ENCODE measurements around the gene SCUBE1. TPM values are rescaled to one million over a fixed set of nuclear protein-coding genes. Genes with fewer than 3 reads are reported as not detected.
A peak's percentile ranks its signal among the peaks of the same experiment; 100 is the strongest.

The SCUBE1 gene
- total and polyA plus RNA-seq, 2 donors (not counting 3 experiments of a cell fraction or from before 2014, with no cell fraction given): 0.07 TPM; not detected in 1

DNA sequence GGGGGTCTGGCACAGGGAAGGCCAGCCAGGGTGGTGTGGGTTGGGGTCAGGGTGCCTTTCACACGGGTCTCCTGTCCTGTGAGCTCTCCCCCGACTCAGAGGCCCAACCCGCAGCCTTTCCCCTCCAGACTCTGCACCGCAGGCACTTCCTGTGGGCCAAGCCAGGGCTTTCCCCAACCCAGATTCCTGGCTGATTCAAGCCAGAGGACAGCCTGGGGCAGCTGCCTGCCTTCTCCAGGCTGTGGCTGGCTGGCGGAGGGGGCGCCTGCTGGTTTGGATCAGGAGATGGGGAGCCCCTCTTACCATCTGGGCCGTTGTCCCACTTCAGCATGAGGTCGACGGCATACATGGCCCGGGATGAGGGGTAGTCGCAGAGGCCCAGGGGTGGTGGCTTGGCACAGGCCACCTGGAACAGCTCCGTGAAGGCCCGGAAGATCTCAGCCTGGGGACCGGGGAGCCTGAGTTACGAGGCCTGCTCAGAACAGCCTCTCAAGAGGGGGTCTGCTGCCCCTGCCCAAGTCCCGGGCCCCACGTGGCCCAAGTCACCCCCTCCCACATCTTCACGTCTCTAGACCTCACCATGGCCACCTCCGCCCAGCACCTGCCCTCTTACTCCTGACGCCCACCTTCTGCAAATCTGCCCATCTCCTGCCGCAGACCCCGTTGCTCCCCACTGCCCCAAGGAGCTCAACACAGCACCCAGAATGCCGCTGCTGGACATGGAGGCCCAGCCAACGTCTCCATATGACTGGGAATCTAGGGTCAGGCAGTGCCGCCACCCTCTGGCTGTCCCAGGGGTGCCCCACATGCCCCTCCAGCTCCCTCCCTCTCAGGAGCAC is 174.5 kb downstream of the SCUBE1 start:
- Histone ChIP-seq H3K4me3 (replicated peaks in 1 of 3; ENCODE audit: insufficient read depth in 1 of 3, low read depth in 1 of 3, low read length in 3 of 3) (no peak overlapping the region), H3K27me3 (ENCODE audit: control insufficient read depth in 2 of 2, insufficient read depth in 2 of 2, low read length in 2 of 2) (no peaks in the 10 kb centered on the region), H3K4me1 (ENCODE audit: control insufficient read depth, extremely low read depth, insufficient read depth, low read length) (peaks cover 2% of the 10 kb centered on the region), H3K36me3 (ENCODE audit: control insufficient read depth in 2 of 2, extremely low read depth in 1 of 2, insufficient read depth in 2 of 2, low read length in 2 of 2) (peaks cover 6 to 9% of the 10 kb centered on the region in 2 experiments), H3K79me2 (ENCODE audit: control insufficient read depth, insufficient read depth, low read length) (no peaks in the 10 kb centered on the region), H4K20me1 (replicated peaks; ENCODE audit: control insufficient read depth, extremely low read depth, insufficient read depth, low read length) (no peaks in the 10 kb centered on the region), H2AFZ (ENCODE audit: low read depth, low read length) (no peak overlapping the region), H3K9me3 (replicated peaks; ENCODE audit: control insufficient read depth, insufficient read depth, low read length) (no peaks in the 10 kb centered on the region), H3K27ac (ENCODE audit: insufficient read depth, low read depth, low read length) (no peak overlapping the region), H3K4me2 (ENCODE audit: insufficient read depth, low read length) (no peak overlapping the region), H3K9me1 (replicated peaks; ENCODE audit: control insufficient read depth, extremely low read depth, insufficient read depth, low read length) (no peaks in the 10 kb centered on the region), H3K9ac (replicated peaks; ENCODE audit: extremely low read depth, insufficient read depth, low read length) (no peak overlapping the region)
- dilution Hi-C loops (cut with MboI; ENCODE audit: extremely low pct_ligation_motif_present, low sequenced_read_pairs) (no loop called here), intact Hi-C loops (cut with micrococcal nuclease) (no loop called here)
- no peak for DNase-seq (ENCODE audit: low read depth, low spot score)
- no peak for FAIRE-seq
- POLR2A ChIA-PET: no interaction called here
- no TSS peak for BruUV-seq (replicated peaks)
- TF ChIP-seq MYC (IDR thresholded peaks at IDR 0.05; ENCODE audit: low read depth, low read length) (no peak), GATA2 (IDR thresholded peaks at IDR 0.05; ENCODE audit: insufficient read depth, insufficient read length, low read depth, low read length) (no peak), POLR2AphosphoS5 (IDR thresholded peaks at IDR 0.05; ENCODE audit: insufficient read depth, low read depth, low read length) (no peak), FOS (IDR thresholded peaks at IDR 0.05; ENCODE audit: borderline replicate concordance, insufficient read depth, low read length) (no peak), MAX (IDR thresholded peaks at IDR 0.05; ENCODE audit: insufficient read depth, insufficient read length) (no peak)
- CTCF ChIA-PET: interaction anchor here (0.8 kb wide), 1 partner anchor 12 kb away, joined by 3 read pairs; no protein-coding TSS in a partner anchor

DNA sequence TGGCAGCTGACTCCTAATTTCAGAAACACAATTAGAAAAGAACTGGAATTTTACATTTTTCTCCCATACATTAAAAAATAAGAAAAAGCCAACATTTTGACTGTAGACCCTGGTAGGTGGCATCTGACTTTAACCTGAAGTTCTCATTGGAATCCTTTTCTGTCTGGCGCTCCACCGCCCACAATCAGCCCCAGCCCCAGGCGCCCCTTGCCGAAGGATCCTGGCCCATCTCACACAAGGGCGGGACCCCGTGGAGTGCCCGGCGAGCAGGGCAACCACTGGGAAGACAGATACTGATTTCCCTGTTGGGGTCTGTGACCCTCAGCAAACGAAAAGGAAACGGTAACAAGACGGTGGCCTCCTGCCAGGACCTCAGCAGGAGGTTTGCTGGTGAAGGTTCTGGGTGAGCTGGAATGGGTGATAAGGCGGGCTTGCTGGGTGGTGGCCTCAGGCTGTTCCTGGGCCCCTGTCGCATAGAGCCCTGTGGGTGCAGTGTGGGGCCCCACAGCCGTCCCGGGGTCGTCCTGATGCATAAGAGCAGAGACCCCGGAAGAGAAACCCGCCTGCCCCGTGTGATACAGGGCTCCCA is 176.1 kb downstream of the SCUBE1 start:
- Histone ChIP-seq H3K27ac (ENCODE audit: insufficient read depth, low read depth, low read length) (no peak overlapping the region), H3K79me2 (ENCODE audit: control insufficient read depth, insufficient read depth, low read length) (no peaks in the 10 kb centered on the region), H3K4me3 (replicated peaks in 1 of 3; ENCODE audit: insufficient read depth in 1 of 3, low read depth in 1 of 3, low read length in 3 of 3) (no peak overlapping the region), H2AFZ (ENCODE audit: low read depth, low read length) (no peak overlapping the region), H4K20me1 (replicated peaks; ENCODE audit: control insufficient read depth, extremely low read depth, insufficient read depth, low read length) (no peaks in the 10 kb centered on the region), H3K4me2 (ENCODE audit: insufficient read depth, low read length) (no peak overlapping the region), H3K9me1 (replicated peaks; ENCODE audit: control insufficient read depth, extremely low read depth, insufficient read depth, low read length) (no peaks in the 10 kb centered on the region), H3K9ac (replicated peaks; ENCODE audit: extremely low read depth, insufficient read depth, low read length) (no peak overlapping the region), H3K9me3 (replicated peaks; ENCODE audit: control insufficient read depth, insufficient read depth, low read length) (no peaks in the 10 kb centered on the region), H3K27me3 (ENCODE audit: control insufficient read depth in 2 of 2, insufficient read depth in 2 of 2, low read length in 2 of 2) (no peaks in the 10 kb centered on the region), H3K4me1 (ENCODE audit: control insufficient read depth, extremely low read depth, insufficient read depth, low read length) (peaks cover 2% of the 10 kb centered on the region), H3K36me3 (ENCODE audit: control insufficient read depth in 2 of 2, extremely low read depth in 1 of 2, insufficient read depth in 2 of 2, low read length in 2 of 2) (peaks cover 6 to 16% of the 10 kb centered on the region in 2 experiments)
- CTCF ChIA-PET: no interaction called here
- dilution Hi-C loops (cut with MboI; ENCODE audit: extremely low pct_ligation_motif_present, low sequenced_read_pairs) (no loop called here), intact Hi-C loops (cut with micrococcal nuclease) (no loop called here)
- TF ChIP-seq FOS (IDR thresholded peaks at IDR 0.05; ENCODE audit: borderline replicate concordance, insufficient read depth, low read length): no peak
- TF ChIP-seq, protein P1, sequence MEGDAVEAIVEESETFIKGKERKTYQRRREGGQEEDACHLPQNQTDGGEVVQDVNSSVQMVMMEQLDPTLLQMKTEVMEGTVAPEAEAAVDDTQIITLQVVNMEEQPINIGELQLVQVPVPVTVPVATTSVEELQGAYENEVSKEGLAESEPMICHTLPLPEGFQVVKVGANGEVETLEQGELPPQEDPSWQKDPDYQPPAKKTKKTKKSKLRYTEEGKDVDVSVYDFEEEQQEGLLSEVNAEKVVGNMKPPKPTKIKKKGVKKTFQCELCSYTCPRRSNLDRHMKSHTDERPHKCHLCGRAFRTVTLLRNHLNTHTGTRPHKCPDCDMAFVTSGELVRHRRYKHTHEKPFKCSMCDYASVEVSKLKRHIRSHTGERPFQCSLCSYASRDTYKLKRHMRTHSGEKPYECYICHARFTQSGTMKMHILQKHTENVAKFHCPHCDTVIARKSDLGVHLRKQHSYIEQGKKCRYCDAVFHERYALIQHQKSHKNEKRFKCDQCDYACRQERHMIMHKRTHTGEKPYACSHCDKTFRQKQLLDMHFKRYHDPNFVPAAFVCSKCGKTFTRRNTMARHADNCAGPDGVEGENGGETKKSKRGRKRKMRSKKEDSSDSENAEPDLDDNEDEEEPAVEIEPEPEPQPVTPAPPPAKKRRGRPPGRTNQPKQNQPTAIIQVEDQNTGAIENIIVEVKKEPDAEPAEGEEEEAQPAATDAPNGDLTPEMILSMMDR (IDR thresholded peaks at IDR 0.05; ENCODE audit: extremely low read depth in 1 of 2, insufficient read depth in 1 of 2, low read depth in 1 of 2, low read length in 2 of 2): no peak
- TF ChIP-seq MAX (IDR thresholded peaks at IDR 0.05; ENCODE audit: insufficient read depth, insufficient read length): no peak
- TF ChIP-seq GATA2 (IDR thresholded peaks at IDR 0.05; ENCODE audit: insufficient read depth, insufficient read length, low read depth, low read length): no peak
- no peak for TF ChIP-seq POLR2AphosphoS5 (IDR thresholded peaks at IDR 0.05; ENCODE audit: insufficient read depth, low read depth, low read length)
- TF ChIP-seq JUN (IDR thresholded peaks at IDR 0.05; ENCODE audit: borderline replicate concordance, insufficient read depth, insufficient read length, low read depth): no peak
- no peak for TF ChIP-seq POLR2A (IDR thresholded peaks at IDR 0.05; ENCODE audit: low read depth, low read length)
- no peak for TF ChIP-seq EZH2 (IDR thresholded peaks at IDR 0.05; ENCODE audit: borderline replicate concordance, low read depth, low read length, severe bottlenecking)
- no peak for TF ChIP-seq MYC (IDR thresholded peaks at IDR 0.05; ENCODE audit: low read depth, low read length)
- no peak for FAIRE-seq
- POLR2A ChIA-PET: no interaction called here
- TSS peak; percentile 55 for BruUV-seq (replicated peaks)
- no peak for DNase-seq (ENCODE audit: low read depth, low spot score)

Measured in endothelial cell of umbilical vein (primary cell).